K562 (cell line): ENCODE measurements around the gene TNFSF13B. TPM values are rescaled to one million over a fixed set of nuclear protein-coding genes. Genes with fewer than 3 reads are reported as not detected.
A peak's percentile ranks its signal among the peaks of the same experiment; 100 is the strongest.
"Not testable (repeated sequence)": the region's sequence is repeated elsewhere in the genome, so short reads cannot be mapped to it uniquely, and the experiment has no call there.

Experiments
- ATAC-seq: fragments of 200-7000 bp; cut with Tn5 transposase; 3 replicates; pipeline ENCODE4 v1.9.1; 2020; ENCODE audit warnings: moderate library complexity
- BruUV-seq: library from RNA; stranded (reverse); fragments of 400-500 nt; replicated peaks from 2 replicates; lab custom pipeline; 2021; lab: Mats Ljungman, UMichigan
- CTCF ChIA-PET: fragments of 300-600 bp; formaldehyde crosslinking; extraction: SDS; loops from one replicate; lab custom pipeline; 2021; ENCODE audit warnings: low intra/inter-chr PET ratio; lab: Yijun Ruan, JAX
- POLR2A ChIA-PET: fragments of 300-600, 350-650 bp; sonication (Branson Sonifier 250); formaldehyde crosslinking; extraction: SDS; loops from one replicate; lab custom pipeline; 2021; ENCODE audit warnings: antibody characterized with exemption, inconsistent platforms; lab: Yijun Ruan, JAX
- DNase-seq, 4 experiments: peaks; one replicate each; pipeline versions ENCODE4 v3.0.0 to v3.0.0-alpha.2; 2011 to 2018; ENCODE audit warnings: low spot score in 3 of 4, mixed read lengths in 3 of 4; ENCODE audit errors: extremely low read depth in 1 of 4
- FAIRE-seq: peaks from 2 replicates; lab custom pipeline; 2011; peaks lifted over from hg19 to GRCh38; lab: Jason Lieb, UNC
- H2AFZ ChIP-seq: 2 replicates; pipeline ENCODE4 v1.6.0; 2011; ENCODE audit warnings: low read depth, low read length, control low read depth, inconsistent platforms
- H3K27ac ChIP-seq: fragments of 200-600 bp; 3 replicates; pipeline ENCODE4 v1.8.0; 2011; ENCODE audit warnings: low read depth, mild to moderate bottlenecking, control low read depth, inconsistent platforms, low read length, moderate library complexity, mixed read lengths; ENCODE audit errors: extremely low read depth
- H3K27me3 ChIP-seq, 2 experiments: fragments of 300-600 bp in 1 of 2; 2 replicates in 1 of 2; 3 replicates in 1 of 2; pipeline versions ENCODE4 v1.6.0 to v1.8.0; 2011; ENCODE audit warnings: inconsistent platforms in 2 of 2, low read length in 2 of 2, mild to moderate bottlenecking in 1 of 2, mixed read lengths in 1 of 2, moderate library complexity in 1 of 2; ENCODE audit not compliant: control insufficient read depth in 2 of 2, insufficient read depth in 2 of 2
- H3K36me3 ChIP-seq: fragments of 300-600 bp; 3 replicates; pipeline ENCODE4 v1.8.0; 2011; ENCODE audit warnings: mild to moderate bottlenecking, low read length, inconsistent platforms; ENCODE audit not compliant: control insufficient read depth, insufficient read depth
- H3K4me1 ChIP-seq, 2 experiments: fragments of 200-600 bp in 1 of 2; replicated peaks in 1 of 2; 2 replicates in 1 of 2; 3 replicates in 1 of 2; pipeline versions ENCODE4 v1.5.1 to v1.8.0; 2011; ENCODE audit warnings: inconsistent platforms in 2 of 2, low read length in 2 of 2, mild to moderate bottlenecking in 1 of 2, mixed read lengths in 1 of 2, moderate library complexity in 1 of 2; ENCODE audit not compliant: control insufficient read depth in 2 of 2, insufficient read depth in 2 of 2
- H3K4me2 ChIP-seq: 2 replicates; pipeline ENCODE4 v1.6.1; 2011; ENCODE audit warnings: low read length, control low read depth, inconsistent platforms, mixed read lengths; ENCODE audit not compliant: insufficient read depth
- H3K4me3 ChIP-seq: fragments of 200-600 bp; sonication (generic), shearing (Covaris generic); 2 replicates; pipeline ENCODE4 v1.5.1; 2016; ENCODE audit warnings: control low read depth, inconsistent platforms
- H3K79me2 ChIP-seq: fragments of 200-600 bp; 3 replicates; pipeline ENCODE4 v1.8.0; 2011; ENCODE audit warnings: low read length, inconsistent platforms; ENCODE audit not compliant: control insufficient read depth, insufficient read depth
- H3K9ac ChIP-seq, 2 experiments: 2 replicates each; pipeline versions ENCODE4 v1.6.0 to v1.6.1; 2011; ENCODE audit warnings: low read depth in 2 of 2, low read length in 2 of 2, control low read depth in 1 of 2, inconsistent platforms in 1 of 2, mild to moderate bottlenecking in 1 of 2, mixed read lengths in 1 of 2; ENCODE audit not compliant: insufficient read depth in 1 of 2
- H3K9me1 ChIP-seq: one replicate; pipeline ENCODE4 v1.6.0; 2011; ENCODE audit warnings: inconsistent platforms, mild to moderate bottlenecking, low read length, moderate library complexity; ENCODE audit not compliant: control insufficient read depth, insufficient read depth
- H3K9me3 ChIP-seq: replicated peaks from 2 replicates; pipeline ENCODE4 v1.5.1; 2011; ENCODE audit warnings: low read depth, low read length, inconsistent platforms; ENCODE audit not compliant: control insufficient read depth, insufficient read depth
- H4K20me1 ChIP-seq: replicated peaks from 2 replicates; pipeline ENCODE4 v1.6.1; 2011; ENCODE audit warnings: low read length, inconsistent platforms, mixed read lengths; ENCODE audit not compliant: control insufficient read depth, insufficient read depth
- CBFB ChIP-seq: sonication (generic); formaldehyde crosslinking; IDR thresholded peaks from 2 replicates; pipeline ENCODE4 v1.4.0; 2020; ENCODE audit warnings: mild to moderate bottlenecking, missing genetic modification reagents
- ILF3 ChIP-seq: fragments of 450-650 bp; IDR thresholded peaks from 2 replicates; pipeline ENCODE4 v1.6.1; 2018; ENCODE audit warnings: antibody characterized with exemption, mild to moderate bottlenecking, moderate library complexity, borderline replicate concordance
- OTX1 ChIP-seq: fragments of 450-650 bp; formaldehyde crosslinking; IDR thresholded peaks from 2 replicates; pipeline ENCODE4 v1.4.0; 2022; ENCODE audit warnings: mild to moderate bottlenecking
- SIN3B ChIP-seq: fragments of 450-650 bp; IDR thresholded peaks from 2 replicates; pipeline ENCODE4 v1.6.1; 2017; ENCODE audit warnings: low read depth, mild to moderate bottlenecking, moderate library complexity
- YY1 ChIP-seq, 3 experiments: IDR thresholded peaks; 2 replicates each; pipeline ENCODE4 v1.6.1; 2011; ENCODE audit warnings: low read length in 2 of 3, mild to moderate bottlenecking in 2 of 3, moderate library complexity in 2 of 3, borderline replicate concordance in 1 of 3, control low read depth in 1 of 3, low read depth in 1 of 3; ENCODE audit not compliant: insufficient read depth in 3 of 3, insufficient replicate concordance in 2 of 3, control insufficient read depth in 1 of 3, insufficient read length in 1 of 3; ENCODE audit errors: extremely low read depth in 1 of 3
- ZNF347 ChIP-seq: fragments of 450-650 bp; formaldehyde crosslinking; IDR thresholded peaks from 2 replicates; pipeline ENCODE4 v1.4.0; 2020; ENCODE audit warnings: low read depth, mild to moderate bottlenecking, moderate library complexity
- WGBS: fragments of 100-300 bp; shearing (Covaris generic); methylation state at CpG from one replicate; pipeline ENCODE4 v1.1.6; 2016; ENCODE audit warnings: low coverage, mixed read lengths; ENCODE audit not compliant: insufficient coverage; ENCODE audit errors: missing lambda C conversion rate; 5-methylcytosine and 5-hydroxymethylcytosine counted together
- in situ Hi-C: fragments of 300-500 bp; cut with MboI; formaldehyde crosslinking; loops from 4 replicates; pipeline ENCODE4 v1.15.0; 2018; ENCODE audit warnings: inconsistent platforms, mixed read lengths
- intact Hi-C: fragments of 100-400 bp; cut with micrococcal nuclease; formaldehyde crosslinking; loops from 2 replicates; pipeline ENCODE4 v1.14.2; 2022
- polyA plus RNA-seq, 8 experiments: library from polyadenylated mRNA; depleted of rRNA in 4 of 8; stranded (reverse) in 5 of 8; unstranded in 3 of 8; fragments of >200 nt; fragmentation: Nextera tagmentation in 2 of 8; fragmentation: Illumina TruSeq in 1 of 8; extraction: Ambion mirVana in 2 of 8; extraction: Trizol in 1 of 8; gene quantifications; 2 replicates each; pipeline versions ENCODE4 v1.2.1 to v1.2.3, GENCODE V29; 2011 to 2014; ENCODE audit warnings: inconsistent platforms in 1 of 8, missing spikeins in 1 of 8
- total RNA-seq, 7 experiments: library from RNA; depleted of rRNA in 6 of 7; stranded (reverse); fragments of >200 nt in 6 of 7; fragmentation: Illumina TruSeq in 2 of 7; extraction: Trizol in 2 of 7; gene quantifications; 2 replicates each; pipeline versions ENCODE4 v1.2.1 to v1.2.3, GENCODE V29; 2011 to 2021; ENCODE audit warnings: low replicate concordance in 1 of 7

The TNFSF13B gene
- total and polyA plus RNA-seq, 9 of the 15 experiments (the other 6 are each of a cell fraction or from before 2014, with no cell fraction given), result 1.1 to 2.1 (median 1.5) TPM

DNA sequence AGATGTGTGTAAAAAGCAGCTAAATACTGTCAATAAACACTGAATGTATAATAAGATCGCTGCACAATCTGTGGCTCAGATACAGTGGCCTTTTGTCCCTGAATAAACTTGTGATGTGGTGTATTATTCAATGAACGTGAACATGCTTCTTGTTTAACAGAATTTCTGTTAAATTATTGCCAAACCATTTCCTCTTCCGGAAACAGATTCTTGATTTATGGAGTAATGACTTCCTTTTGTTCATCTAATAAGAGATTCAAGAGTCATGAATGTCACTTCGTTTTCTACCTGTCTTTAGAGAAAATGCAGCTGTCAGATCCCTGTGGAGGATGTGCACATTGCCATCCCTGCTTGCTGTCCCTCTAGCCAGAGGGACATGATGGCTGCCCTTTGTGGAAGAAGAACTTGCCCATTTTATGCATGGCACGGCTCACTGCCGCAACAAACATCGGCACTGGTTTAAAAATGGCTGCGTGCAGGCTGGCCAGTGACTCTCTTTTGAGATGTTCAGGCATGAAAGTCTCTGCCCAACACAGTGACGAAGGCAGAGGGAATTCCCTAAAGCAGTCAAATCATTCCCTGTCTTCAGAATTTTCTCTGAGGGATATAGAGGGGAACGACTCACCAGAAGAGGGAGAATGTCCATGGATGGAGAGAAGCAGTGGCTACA is 3.1 kb upstream of the TNFSF13B start:
- TF ChIP-seq SIN3B (no peak), YY1 (IDR thresholded peaks at IDR 0.05; ENCODE audit: borderline replicate concordance in 1 of 3, control insufficient read depth in 1 of 3, extremely low read depth in 1 of 3, insufficient read depth in 3 of 3, insufficient read length in 1 of 3, insufficient replicate concordance in 2 of 3, low read depth in 1 of 3, low read length in 2 of 3) (peak in 2 of 3 experiments; percentile 6 to 42), CBFB (CRISPR knock-in tag) (no peak)
- no peak overlapping the region for H3K4me3 ChIP-seq
- ChIA-PET CTCF (no interaction called here), POLR2A (no interaction called here)
- H3K4me1 ChIP-seq, result peaks cover 2 to 7% of the 10 kb centered on the region in 2 experiments; a peak in 4 of 5 replicates
- DNase-seq, result no peak
- no peaks in the 10 kb centered on the region for H3K27me3 ChIP-seq
- no peaks in the 10 kb centered on the region for H4K20me1 ChIP-seq
- WGBS, result 25% methylated on average over 7 of the region's 10 CpGs
- no peaks in the 10 kb centered on the region for H3K36me3 ChIP-seq
- H3K9ac ChIP-seq, result no peak overlapping the region; a peak in 1 of 4 replicates
- no peak overlapping the region for H3K27ac ChIP-seq
- in situ Hi-C loops, result no loop called here
- intact Hi-C loops, result no loop called here
- no peaks in the 10 kb centered on the region for H3K79me2 ChIP-seq
- no TSS peak for BruUV-seq
- H3K9me1 ChIP-seq, result no peaks in the 10 kb centered on the region
- FAIRE-seq, result no peak
- ATAC-seq, result no peak
- peak overlapping the region; percentile 67 for H2AFZ ChIP-seq
- peak overlapping the region; percentile 25; the same call in 1 of the 2 replicates for H3K4me2 ChIP-seq
- H3K9me3 ChIP-seq, result no peaks in the 10 kb centered on the region

DNA sequence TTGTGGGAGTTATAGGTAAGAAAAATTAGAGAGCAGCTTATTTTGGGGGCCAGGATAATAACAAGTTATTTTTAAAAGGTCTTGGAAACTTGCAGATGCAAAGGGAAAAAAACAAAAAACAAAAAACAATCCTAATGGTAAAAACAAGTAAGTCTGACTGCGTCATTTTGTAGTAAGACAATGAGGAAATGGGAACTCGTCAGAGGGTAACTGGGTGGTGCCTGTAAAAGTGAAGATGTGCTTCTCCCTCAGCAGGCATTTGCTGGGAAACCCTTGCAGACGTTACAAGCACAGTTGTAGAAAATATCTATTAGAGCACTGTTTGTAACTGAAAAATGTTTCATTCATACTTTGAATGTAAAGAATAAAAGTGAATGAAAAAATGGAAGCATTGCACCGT is 2.2 kb upstream of the TNFSF13B start:
- H3K4me2 ChIP-seq, result no peak overlapping the region
- no peak overlapping the region for H3K4me3 ChIP-seq
- no peak overlapping the region for H3K27ac ChIP-seq
- FAIRE-seq, result no peak
- ChIA-PET CTCF (no interaction called here), POLR2A (no interaction called here)
- no peak for DNase-seq
- no peak overlapping the region for H3K9ac ChIP-seq
- in situ Hi-C loops, result no loop called here
- WGBS, result 14% methylated on average over 4 of the region's 4 CpGs
- H4K20me1 ChIP-seq, result no peaks in the 10 kb centered on the region
- TF ChIP-seq ZNF347 (CRISPR knock-in tag), result no peak
- no peak for TF ChIP-seq OTX1
- no peak for TF ChIP-seq ILF3
- no peaks in the 10 kb centered on the region for H3K9me1 ChIP-seq
- no peaks in the 10 kb centered on the region for H3K9me3 ChIP-seq
- H3K4me1 ChIP-seq, result peaks cover 2 to 7% of the 10 kb centered on the region in 2 experiments; a peak in 4 of 5 replicates
- no TSS peak for BruUV-seq
- H3K79me2 ChIP-seq, result no peaks in the 10 kb centered on the region
- H2AFZ ChIP-seq, result no peak overlapping the region
- H3K36me3 ChIP-seq, result no peaks in the 10 kb centered on the region
- intact Hi-C loops, result no loop called here
- no peaks in the 10 kb centered on the region for H3K27me3 ChIP-seq
- ATAC-seq, result no peak

DNA sequence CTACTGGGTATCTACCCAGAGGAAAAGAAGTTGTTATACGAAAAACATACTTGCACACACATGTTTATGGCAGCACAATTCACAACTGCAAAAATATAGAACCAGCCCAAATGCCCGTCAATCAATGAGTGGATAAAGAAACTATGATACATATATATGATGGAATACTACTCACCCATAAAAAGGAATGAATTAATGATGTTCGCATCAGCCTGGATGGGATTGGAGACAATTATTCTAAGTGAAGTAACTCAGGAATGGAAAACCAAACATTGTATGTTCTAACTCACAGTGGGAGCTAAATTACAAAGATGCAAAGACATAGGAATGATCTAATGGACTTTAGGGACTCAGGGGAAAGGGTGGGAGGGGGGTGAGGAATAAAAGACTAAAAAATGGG is 1.7 kb upstream of the TNFSF13B start:
- FAIRE-seq, H3K9ac ChIP-seq, H3K27me3 ChIP-seq, H3K9me1 ChIP-seq, in situ Hi-C loops, CTCF ChIA-PET, H3K79me2 ChIP-seq, H3K4me3 ChIP-seq, H3K27ac ChIP-seq, POLR2A ChIA-PET, intact Hi-C loops, H3K9me3 ChIP-seq, H4K20me1 ChIP-seq, H3K4me1 ChIP-seq, DNase-seq, H3K4me2 ChIP-seq, H3K36me3 ChIP-seq, ATAC-seq, BruUV-seq, H2AFZ ChIP-seq: not testable (repeated sequence)
- WGBS, result 16% methylated on average over 3 of the region's 3 CpGs
